Measurements from ENCODE around the gene MIDN. TPM values are rescaled to one million over a fixed set of nuclear protein-coding genes. Genes with fewer than 3 reads are reported as not detected.

MIDN gene
- total RNA-seq, 1 experiment from 2014 or later: 286 TPM

DNA sequence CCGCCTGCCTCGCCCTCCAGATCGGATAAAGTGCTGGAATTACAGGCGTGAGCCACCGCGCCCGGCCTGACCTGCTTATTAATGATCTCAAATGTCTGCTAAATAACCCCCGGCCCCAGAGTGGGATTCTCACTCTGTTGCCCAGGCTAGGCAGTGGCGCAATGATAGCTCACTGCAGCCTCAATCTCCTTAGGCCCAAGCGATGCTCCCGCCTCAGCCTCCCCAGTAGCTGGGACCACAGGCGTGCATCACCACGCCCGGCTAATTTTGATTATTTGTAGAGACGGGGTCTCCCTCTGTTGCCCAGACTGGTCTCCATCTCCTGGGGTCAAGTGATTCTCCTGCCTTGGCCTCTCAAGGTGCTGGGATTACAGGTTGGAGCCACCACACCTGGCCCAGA is 7.5 kb upstream of the MIDN start:
- Histone ChIP-seq H4K20me1 (ENCODE audit: control insufficient read depth, insufficient read depth, insufficient read length) (no peaks in the 10 kb centered on the region), H2BK15ac (ENCODE audit: low read depth, low read length) (no peak overlapping the region), H3T11ph (ENCODE audit: low read length) (no peak overlapping the region), H2BK5ac (ENCODE audit: insufficient read length, low read length) (no peak overlapping the region), H3K23me2 (ENCODE audit: insufficient read length, low read depth, low read length, poor library complexity, severe bottlenecking) (peaks cover 11% of the 10 kb centered on the region), H2BK120ac (ENCODE audit: low read depth, low read length, poor library complexity, severe bottlenecking) (no peak overlapping the region), H3K9ac (ENCODE audit: extremely low read depth, insufficient read length, low read length) (no peak overlapping the region), H3K23ac (ENCODE audit: insufficient read length, low read depth, low read length) (no peak overlapping the region), H3K4me1 (ENCODE audit: insufficient read depth, low read length) (no peaks in the 10 kb centered on the region), H4K91ac (ENCODE audit: insufficient read length, low read depth, low read length) (no peak overlapping the region), H3K18ac (ENCODE audit: insufficient read length, low read depth, low read length) (no peak overlapping the region), H2BK12ac (ENCODE audit: insufficient read length, low read depth, low read length) (no peak overlapping the region), H2AFZ (ENCODE audit: low read length) (no peak overlapping the region), H4K8ac (replicated peaks; ENCODE audit: insufficient read length, low read depth, low read length) (no peak overlapping the region), H3K4me2 (ENCODE audit: insufficient read depth, insufficient read length, low read length) (peak overlapping the region; percentile 52), H2BK20ac (ENCODE audit: low read depth, low read length, poor library complexity, severe bottlenecking) (no peak overlapping the region), H3K14ac (ENCODE audit: insufficient read depth, low read length) (no peak overlapping the region), H3K79me2 (ENCODE audit: insufficient read depth, low read length) (no peaks in the 10 kb centered on the region; the same call in 1 of the 2 replicates), H3K27ac (ENCODE audit: insufficient read length, low read depth, low read length) (no peak overlapping the region), H2AK5ac (ENCODE audit: insufficient read length, low read length) (no peak overlapping the region), H3K9me3 (ENCODE audit: control insufficient read depth, low read depth, low read length) (no peaks in the 10 kb centered on the region), H4K5ac (ENCODE audit: insufficient read length, low read depth, low read length) (no peak overlapping the region), H3K4ac (ENCODE audit: low read depth, low read length) (no peak overlapping the region), H3K79me1 (ENCODE audit: insufficient read depth, low read depth, low read length, poor library complexity, severe bottlenecking) (no peaks in the 10 kb centered on the region), H3K56ac (ENCODE audit: insufficient read length, low read depth, low read length) (no peak overlapping the region), H3K27me3 (ENCODE audit: insufficient read depth, low read length) (no peaks in the 10 kb centered on the region)
- Mint-ChIP-seq H3K27ac (no peak overlapping the region), H3K9me3 (no peaks in the 10 kb centered on the region; a peak in 1 of 5 replicates), H3K27me3 (ENCODE audit: low read depth) (peaks cover 1% of the 10 kb centered on the region), H3K4me3 (peak overlapping the region; percentile 85 to 89), H3K36me3 (ENCODE audit: insufficient read depth in 1 of 3, low read depth in 3 of 3) (peaks cover 0 to 3% (median 1%) of the 10 kb centered on the region in 3 experiments; a peak in 4 of 7 replicates), H3K4me1 (peaks cover 15 to 23% of the 10 kb centered on the region in 2 experiments)
- DNase-seq: no peak
- TF ChIP-seq, protein P1, sequence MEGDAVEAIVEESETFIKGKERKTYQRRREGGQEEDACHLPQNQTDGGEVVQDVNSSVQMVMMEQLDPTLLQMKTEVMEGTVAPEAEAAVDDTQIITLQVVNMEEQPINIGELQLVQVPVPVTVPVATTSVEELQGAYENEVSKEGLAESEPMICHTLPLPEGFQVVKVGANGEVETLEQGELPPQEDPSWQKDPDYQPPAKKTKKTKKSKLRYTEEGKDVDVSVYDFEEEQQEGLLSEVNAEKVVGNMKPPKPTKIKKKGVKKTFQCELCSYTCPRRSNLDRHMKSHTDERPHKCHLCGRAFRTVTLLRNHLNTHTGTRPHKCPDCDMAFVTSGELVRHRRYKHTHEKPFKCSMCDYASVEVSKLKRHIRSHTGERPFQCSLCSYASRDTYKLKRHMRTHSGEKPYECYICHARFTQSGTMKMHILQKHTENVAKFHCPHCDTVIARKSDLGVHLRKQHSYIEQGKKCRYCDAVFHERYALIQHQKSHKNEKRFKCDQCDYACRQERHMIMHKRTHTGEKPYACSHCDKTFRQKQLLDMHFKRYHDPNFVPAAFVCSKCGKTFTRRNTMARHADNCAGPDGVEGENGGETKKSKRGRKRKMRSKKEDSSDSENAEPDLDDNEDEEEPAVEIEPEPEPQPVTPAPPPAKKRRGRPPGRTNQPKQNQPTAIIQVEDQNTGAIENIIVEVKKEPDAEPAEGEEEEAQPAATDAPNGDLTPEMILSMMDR (conservative IDR thresholded peaks at IDR 0.05): no peak
- no CpG with 5 or more reads among the region's 15 CpGs for WGBS (ENCODE audit: extremely low coverage, insufficient read length, low lambda C conversion rate)

Data from H9 (cell line).